Middle frontal gyrus (tissue), 1 donor: ENCODE data around the gene ZBTB37.
A peak's percentile ranks its signal among the peaks of the same experiment; 100 is the strongest.
"Not testable (repeated sequence)": the region's sequence is repeated elsewhere in the genome, so short reads cannot be mapped to it uniquely, and the experiment has no call there.

Experiments
- DNase-seq: peaks from one replicate; pipeline ENCODE4 v3.0.0-alpha.2; 2015; ENCODE audit warnings: low spot score; ENCODE audit errors: extremely low spot score

The ZBTB37 gene

GRCh38 chr1:173868266-173869020 lies at the start of gene ZBTB37:
Gene ZBTB37, plus strand, starts transcription at chr1:173868380. Its CDS starts 1,846 bp downstream, at chr1:173870226.
- DNase-seq: no peak

DNA sequence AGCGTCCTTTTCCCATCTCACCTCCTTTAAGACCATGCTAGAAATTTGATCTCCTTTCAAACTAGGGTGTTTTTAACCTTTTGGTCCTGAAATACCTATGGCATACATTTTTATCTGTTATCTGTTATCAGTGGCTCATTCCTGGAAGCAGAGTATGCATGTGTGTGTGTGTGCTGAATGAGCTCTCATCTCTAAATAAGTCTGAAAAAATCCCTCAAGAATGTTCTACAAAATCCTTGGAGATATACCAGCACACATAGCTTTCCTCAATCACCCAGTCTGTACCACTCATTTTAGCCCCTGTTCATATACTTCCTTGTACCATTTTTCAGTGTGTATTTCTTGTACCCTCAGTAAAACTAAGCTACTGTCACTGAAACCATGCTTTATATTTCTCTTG lies 49.7 kb upstream of the ZBTB37 start:
- DNase-seq: no peak

GRCh38 chr1:173821680-173822079 lies 46.5 kb upstream of the ZBTB37 start:
- no peak for DNase-seq

DNA sequence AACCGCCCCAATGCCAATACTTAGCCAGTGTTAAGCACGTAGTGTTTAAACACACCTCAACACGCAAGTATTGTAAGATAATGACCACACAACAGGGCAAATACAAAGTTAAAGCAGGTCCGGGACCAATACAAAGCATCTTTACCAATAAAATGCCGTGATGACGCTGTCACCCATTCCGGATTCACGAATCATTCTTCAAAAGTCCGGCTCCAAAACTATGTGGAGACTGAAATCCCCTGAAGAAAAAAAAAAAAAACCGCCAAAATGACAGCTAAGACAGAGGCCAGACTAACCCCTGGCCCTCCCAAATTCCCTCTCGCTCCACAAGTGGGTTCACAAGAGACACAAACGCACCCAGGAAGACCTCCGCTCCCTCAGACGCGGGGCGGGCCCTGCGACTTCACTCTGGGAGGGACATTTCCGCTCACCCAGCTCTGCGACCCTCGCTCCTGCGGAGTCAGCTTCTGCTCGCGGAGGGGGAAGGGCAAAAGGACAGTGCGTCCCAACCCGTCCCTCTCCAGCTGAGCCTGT lies 44.3 kb upstream of the ZBTB37 start:
- DNase-seq: no peak

DNA sequence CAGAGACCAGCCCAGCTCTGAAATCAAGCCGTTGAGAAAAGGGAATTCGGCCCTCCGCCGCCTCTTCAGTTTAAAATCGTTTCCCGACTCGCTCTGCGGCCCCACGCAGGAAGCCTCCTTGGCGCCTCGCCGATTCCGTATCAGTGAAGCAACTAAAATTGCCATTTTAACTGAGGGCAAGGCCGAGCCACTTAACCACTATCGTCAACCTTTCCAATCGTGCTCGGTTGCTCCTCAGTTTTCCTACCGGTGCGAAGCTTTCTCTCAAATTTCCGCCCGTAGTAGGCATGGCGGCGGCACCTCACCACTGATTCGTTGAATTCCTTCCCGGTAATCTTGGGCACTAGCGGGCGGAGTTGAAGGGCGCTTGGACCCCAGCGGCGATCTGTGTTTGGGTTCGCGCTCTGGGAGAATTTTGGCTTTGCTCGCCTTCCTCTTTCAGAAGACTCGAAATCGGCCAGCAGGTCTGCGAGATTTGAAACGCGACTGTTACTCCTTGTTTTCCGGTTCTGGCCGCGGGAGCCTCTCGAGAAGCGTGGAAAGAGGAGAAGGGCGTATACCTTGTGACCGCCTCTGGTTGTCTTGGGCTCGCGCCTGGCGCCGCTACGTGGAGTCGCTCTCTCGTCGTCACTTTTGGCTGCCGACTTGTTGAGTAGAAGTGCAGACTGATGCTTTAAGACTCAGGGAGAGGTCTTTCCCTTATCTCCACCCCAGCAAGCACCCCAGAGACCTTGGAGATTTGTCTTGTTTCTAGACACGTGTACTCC lies 43.7 kb upstream of the ZBTB37 start, which contains the start of the genes CENPL and DARS2:
CENPL (minus strand) TSS at position 569 of the 767 bp plus-strand sequence. CDS start 13,584 bp downstream, outside the sequence.
DARS2 (plus strand) TSS at position 359 of the 767 bp plus-strand sequence. CDS start 557 bp downstream, outside the sequence.
- DNase-seq: peak; percentile 98

DNA sequence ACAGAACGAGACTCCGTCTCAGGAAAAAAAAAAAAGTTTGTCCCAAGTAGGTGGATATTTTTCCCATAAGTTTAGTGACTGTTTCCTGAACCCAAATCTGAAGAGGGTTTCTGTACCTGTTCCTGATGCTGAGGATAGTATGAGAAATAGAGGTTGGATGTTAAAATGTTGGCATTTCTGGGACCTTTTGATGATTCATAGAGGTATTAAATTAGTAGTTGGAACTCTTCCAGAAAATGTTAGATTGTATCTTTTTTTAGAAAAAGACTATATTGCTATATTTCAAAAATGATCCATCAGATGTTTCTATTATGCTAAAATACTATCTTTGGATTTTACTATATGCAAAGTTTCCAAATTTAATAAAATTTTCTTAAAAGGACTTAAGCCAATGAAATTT lies 40.6 kb upstream of the ZBTB37 start:
- DNase-seq: no peak

DNA sequence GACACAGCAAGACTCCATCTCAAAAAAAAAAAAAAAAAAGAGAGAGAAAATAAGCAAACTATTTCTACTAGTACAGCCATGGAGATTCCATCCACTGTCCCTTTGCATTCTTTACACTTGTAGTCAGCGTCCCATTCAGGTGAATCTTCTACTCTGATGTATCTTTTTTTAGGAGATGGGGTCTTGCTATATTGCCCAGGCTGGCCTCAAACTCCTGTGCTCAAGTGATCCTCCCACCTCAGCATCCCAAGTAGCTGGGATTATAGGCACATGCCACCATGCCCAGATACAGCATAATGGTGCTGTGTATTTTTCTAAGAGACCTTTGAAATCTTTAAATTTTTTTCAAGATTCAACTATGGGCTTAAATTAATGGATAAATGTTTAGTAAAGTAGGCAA lies 35.4 kb upstream of the ZBTB37 start:
- no peak for DNase-seq

- DNase-seq: no peak
These were observed 16.1 kb upstream of the ZBTB37 start for GRCh38 chr1:173852105-173852504.

GRCh38 chr1:173853074-173853473 lies 15.1 kb upstream of the ZBTB37 start:
- no peak for DNase-seq

DNA sequence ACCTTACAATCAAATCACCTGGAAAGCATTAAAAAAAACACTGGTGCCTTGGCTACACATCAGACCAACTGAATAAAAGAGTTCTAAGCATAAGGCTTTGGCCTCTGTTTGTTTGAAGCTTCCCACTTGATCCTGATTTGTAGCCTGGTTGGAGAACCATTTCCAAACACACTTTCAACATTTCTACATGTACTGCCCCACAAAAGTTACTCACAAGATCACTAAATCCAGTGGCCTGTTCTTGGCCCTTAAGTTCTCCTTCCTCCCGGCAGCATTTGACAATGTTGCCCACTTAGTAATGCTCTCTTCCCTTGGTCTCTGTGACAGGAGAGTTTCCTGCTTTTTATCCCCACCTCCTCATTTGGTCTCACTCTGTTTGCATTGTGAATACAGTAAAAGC lies 12.2 kb upstream of the ZBTB37 start:
- DNase-seq: no peak

GRCh38 chr1:173856903-173857302 lies 11.3 kb upstream of the ZBTB37 start:
- no peak for DNase-seq

DNA sequence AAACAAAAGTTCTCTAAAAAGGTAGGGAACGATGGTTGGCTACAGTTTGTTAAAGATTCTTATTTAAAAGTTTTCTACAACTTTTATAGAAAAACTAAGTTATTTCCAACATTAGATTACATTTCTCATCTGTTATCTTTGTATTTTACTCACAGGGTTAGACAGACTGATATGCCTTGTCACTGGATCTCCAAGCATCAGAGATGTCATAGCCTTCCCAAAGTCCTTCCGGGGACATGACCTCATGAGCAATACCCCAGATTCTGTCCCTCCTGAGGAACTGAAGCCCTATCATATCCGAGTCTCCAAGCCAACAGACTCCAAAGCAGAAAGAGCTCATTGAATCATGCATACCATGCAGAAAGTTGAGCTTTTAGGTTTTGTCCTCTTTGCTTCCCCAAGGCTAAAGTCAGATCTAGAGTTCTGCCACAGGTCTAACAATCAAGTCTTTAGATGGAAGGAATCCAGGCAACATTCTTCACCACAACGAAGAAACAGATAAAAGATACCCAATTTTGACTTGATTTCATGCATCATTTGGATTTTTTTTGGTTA lies 10.7 kb upstream of the ZBTB37 start:
- no peak for DNase-seq

DNA sequence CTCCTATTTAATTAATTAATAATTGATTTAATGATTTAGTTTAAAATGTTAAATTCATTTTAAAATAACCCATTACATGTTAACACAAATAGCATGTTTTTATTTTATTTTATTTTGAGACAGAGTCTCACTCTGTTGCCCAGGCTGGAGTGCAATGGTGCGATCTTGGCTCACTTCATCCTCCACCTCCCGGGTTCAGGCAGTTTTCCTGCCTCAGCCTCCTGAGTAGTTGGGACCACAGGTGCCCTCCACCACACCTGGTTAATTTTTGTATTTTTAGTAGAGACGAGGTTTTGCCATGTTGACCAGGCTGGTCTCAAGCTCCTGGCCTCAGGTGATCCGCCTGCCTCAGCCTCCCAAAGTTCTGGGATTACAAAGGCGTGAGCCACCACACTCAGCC lies 8.6 kb upstream of the ZBTB37 start:
- not testable (repeated sequence) for DNase-seq

DNA sequence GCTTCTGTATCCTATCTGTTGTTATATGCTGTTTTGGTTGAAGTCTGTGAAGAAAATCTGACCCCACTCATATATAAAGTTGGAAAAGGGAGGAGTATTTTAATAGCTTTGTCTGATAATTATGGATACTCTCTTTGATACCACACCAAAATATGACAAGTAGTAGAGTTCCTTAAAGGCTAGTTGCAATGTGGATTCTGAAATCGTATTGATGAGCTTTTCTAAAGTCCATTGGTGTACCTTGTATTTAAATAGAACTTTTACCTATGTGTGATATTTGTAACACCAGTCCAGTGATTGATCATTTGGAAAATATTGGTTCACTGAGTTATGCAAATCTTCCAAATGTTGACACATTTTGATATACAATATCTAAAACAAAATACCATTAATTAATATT lies 8.1 kb upstream of the ZBTB37 start:
- no peak for DNase-seq

DNA sequence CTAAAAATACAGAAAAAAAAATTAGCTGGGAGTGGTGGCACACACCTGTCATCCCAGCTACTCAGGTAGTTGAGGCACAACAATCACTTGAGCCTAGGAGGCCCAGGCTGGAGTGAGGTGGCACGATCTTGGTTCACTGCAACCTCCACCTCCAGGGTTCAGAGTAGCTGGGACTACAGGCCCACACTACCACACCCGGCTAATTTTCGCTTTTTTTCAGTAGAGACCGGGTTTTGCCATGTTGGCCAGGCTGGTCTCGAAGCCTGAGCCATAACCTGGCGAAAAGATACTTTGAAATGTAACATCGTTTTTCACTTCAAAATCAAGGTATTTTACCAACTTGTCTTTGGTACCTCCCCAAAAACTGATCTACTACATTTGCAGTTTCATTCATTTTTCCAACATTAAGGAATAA lies 6.4 kb upstream of the ZBTB37 start:
- DNase-seq: no peak

DNA sequence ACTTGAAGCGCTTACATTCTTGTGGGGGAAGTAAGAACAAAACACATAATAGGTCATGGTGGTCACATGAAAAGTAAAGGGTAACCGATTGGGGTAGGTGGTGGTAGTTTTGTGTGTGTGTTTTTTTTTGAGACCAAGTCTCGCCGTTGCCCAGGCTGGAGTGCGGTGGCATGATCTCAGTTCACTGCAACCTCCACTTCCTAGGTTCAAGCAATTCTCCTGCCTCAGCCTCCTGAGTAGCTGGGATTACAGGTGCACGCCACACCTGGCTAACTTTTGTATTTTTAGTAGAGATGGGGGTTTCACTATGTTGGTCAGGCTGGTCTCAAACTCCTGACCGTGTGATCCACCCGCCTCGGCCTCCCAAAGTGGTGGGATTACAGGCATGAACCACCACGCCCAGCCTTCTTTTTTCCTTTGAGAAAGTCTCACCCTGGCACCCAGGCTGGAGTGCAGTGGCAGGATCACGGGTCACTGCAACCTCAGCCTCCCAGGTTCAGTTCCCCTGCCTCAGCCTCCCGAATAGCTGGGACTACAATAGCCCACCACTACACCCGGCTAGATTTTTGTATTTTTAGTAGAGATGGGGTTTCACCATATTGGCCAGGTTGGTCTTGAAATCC lies 5.9 kb upstream of the ZBTB37 start:
- DNase-seq: not testable (repeated sequence)

DNA sequence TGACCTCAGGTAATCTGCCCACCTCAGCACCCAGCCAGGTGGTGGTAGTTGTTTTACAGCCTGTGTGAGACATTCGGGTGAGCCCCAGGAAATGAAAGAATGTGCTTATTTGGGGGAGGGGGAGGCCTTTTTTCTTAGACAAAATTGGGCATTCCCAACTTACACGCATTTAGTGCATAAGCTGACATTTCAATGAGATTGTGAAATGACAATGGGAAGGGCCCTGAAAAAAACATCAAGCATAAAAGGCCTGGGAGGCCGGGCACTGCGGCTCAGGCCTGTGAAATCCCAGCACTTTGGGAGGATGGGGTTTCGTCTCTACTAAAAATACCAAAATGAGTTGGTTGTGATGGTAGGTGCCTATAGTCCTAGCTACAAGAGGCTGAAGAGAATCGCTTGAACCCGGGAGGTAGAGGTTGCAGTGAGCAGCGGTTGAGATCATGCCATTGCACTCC lies 5.4 kb upstream of the ZBTB37 start:
- DNase-seq: no peak

GRCh38 chr1:173863224-173864161 lies 4.7 kb upstream of the ZBTB37 start:
- no peak for DNase-seq

GRCh38 chr1:173864179-173864867 lies 3.9 kb upstream of the ZBTB37 start:
- DNase-seq: no peak
